Measurements from ENCODE around the gene ZC3H6.

GRCh38 chr2:112290088-112290487 is 14.7 kb downstream of the ZC3H6 start:
- no peak for TF ChIP-seq EZH2 (IDR thresholded peaks at IDR 0.05; ENCODE audit: insufficient read depth, poor library complexity, severe bottlenecking)
- no peak for TF ChIP-seq EZH2phosphoT487 (IDR thresholded peaks at IDR 0.05; ENCODE audit: insufficient read depth, low read depth)

Data from GM23248 (cell line).